CD14-positive monocyte (primary cell): ENCODE results near the gene CALML4. TPM values are rescaled to one million over a fixed set of nuclear protein-coding genes. Genes with fewer than 3 reads are reported as not detected.
A peak's percentile ranks its signal among the peaks of the same experiment; 100 is the strongest.

Experiments used
- DNase-seq, 3 donors: peaks; one replicate each; pipeline ENCODE4 v3.0.0-alpha.2; 2011 to 2022
- H2AFZ ChIP-seq: 2 replicates; pipeline ENCODE4 v1.6.0; 2012; ENCODE audit warnings: mild to moderate bottlenecking, low read depth, low read length, inconsistent platforms; ENCODE audit not compliant: insufficient read depth, poor library complexity, severe bottlenecking
- H3K27ac ChIP-seq, 2 donors: 1 replicate in 1 of 2; 2 replicates in 1 of 2; pipeline ENCODE4 v1.5.1; 2012 to 2013; ENCODE audit warnings: low read length in 2 of 2, control low read depth in 1 of 2, inconsistent platforms in 1 of 2, low read depth in 1 of 2, mild to moderate bottlenecking in 1 of 2
- H3K27me3 ChIP-seq, 2 donors: one replicate each; pipeline versions ENCODE4 v1.6.0 to v1.6.1; 2011 to 2013; ENCODE audit warnings: low read length in 2 of 2; ENCODE audit not compliant: control insufficient read depth in 2 of 2, insufficient read depth in 2 of 2
- H3K36me3 ChIP-seq, 2 donors: replicated peaks in 1 of 2; 1 replicate in 1 of 2; 2 replicates in 1 of 2; pipeline versions ENCODE4 v1.5.1 to v1.6.1; 2012 to 2013; ENCODE audit warnings: low read length in 2 of 2, control low read depth in 1 of 2, inconsistent platforms in 1 of 2, mild to moderate bottlenecking in 1 of 2; ENCODE audit not compliant: insufficient read depth in 2 of 2, control insufficient read depth in 1 of 2
- H3K4me1 ChIP-seq, 2 donors: 1 replicate in 1 of 2; 2 replicates in 1 of 2; pipeline versions ENCODE4 v1.5.1 to v1.6.1; 2012 to 2013; ENCODE audit warnings: low read length in 2 of 2, control low read depth in 1 of 2, inconsistent platforms in 1 of 2, mild to moderate bottlenecking in 1 of 2, moderate library complexity in 1 of 2; ENCODE audit not compliant: insufficient read depth in 2 of 2, control insufficient read depth in 1 of 2
- H3K4me2 ChIP-seq: replicated peaks from 2 replicates; pipeline ENCODE3; 2012; ENCODE audit warnings: low read length, moderate library complexity, mild to moderate bottlenecking; ENCODE audit not compliant: poor library complexity, severe bottlenecking; ENCODE audit errors: extremely low read depth
- H3K4me3 ChIP-seq, 3 experiments: fragments of 200-600 bp in 1 of 3; sonication (generic) in 1 of 3; replicated peaks in 1 of 3; 1 replicate in 2 of 3; 2 replicates in 1 of 3; pipeline ENCODE4 v1.5.1; 2011 to 2013; ENCODE audit warnings: low read length in 3 of 3, mild to moderate bottlenecking in 3 of 3, control low read depth in 2 of 3, low read depth in 2 of 3, inconsistent platforms in 1 of 3, moderate library complexity in 1 of 3
- H3K79me2 ChIP-seq: 2 replicates; pipeline ENCODE4 v1.6.0; 2012; ENCODE audit warnings: mild to moderate bottlenecking, control low read depth, inconsistent platforms, low read length, moderate library complexity; ENCODE audit not compliant: insufficient read depth
- H3K9ac ChIP-seq: 2 replicates; pipeline ENCODE4 v1.6.0; 2017; ENCODE audit warnings: low read length, mild to moderate bottlenecking; ENCODE audit not compliant: insufficient read depth, poor library complexity, severe bottlenecking
- H3K9me3 ChIP-seq, 2 donors: replicated peaks in 1 of 2; 1 replicate in 1 of 2; 2 replicates in 1 of 2; pipeline versions ENCODE4 v1.5.1 to v1.6.1; 2012 to 2013; ENCODE audit warnings: low read length in 2 of 2, control low read depth in 1 of 2; ENCODE audit not compliant: control insufficient read depth in 1 of 2, insufficient read depth in 1 of 2
- H4K20me1 ChIP-seq: 2 replicates; pipeline ENCODE4 v1.6.0; 2012; ENCODE audit warnings: mild to moderate bottlenecking, low read length, control low read depth, moderate library complexity; ENCODE audit not compliant: insufficient read depth
- H3K27ac Mint-ChIP-seq, 7 donors: one replicate each; pipeline ENCODE4 v1.8.0; 2020; ENCODE audit warnings: mild to moderate bottlenecking in 7 of 7, mixed read lengths in 7 of 7, moderate library complexity in 6 of 7, inconsistent platforms in 2 of 7
- H3K27me3 Mint-ChIP-seq, 3 donors: one replicate each; pipeline ENCODE4 v1.8.0; 2021 to 2022; ENCODE audit warnings: low read depth in 3 of 3, mild to moderate bottlenecking in 3 of 3, mixed read lengths in 3 of 3, moderate library complexity in 3 of 3, inconsistent platforms in 1 of 3
- H3K36me3 Mint-ChIP-seq, 2 donors: one replicate each; pipeline ENCODE4 v1.8.0; 2020; ENCODE audit warnings: mixed read lengths in 2 of 2, inconsistent platforms in 1 of 2, mild to moderate bottlenecking in 1 of 2
- H3K4me1 Mint-ChIP-seq: one replicate; pipeline ENCODE4 v1.8.0; 2020; ENCODE audit warnings: mild to moderate bottlenecking, mixed read lengths
- H3K4me3 Mint-ChIP-seq, 2 donors: one replicate each; pipeline ENCODE4 v1.8.0; 2020; ENCODE audit warnings: mild to moderate bottlenecking in 2 of 2, mixed read lengths in 2 of 2, moderate library complexity in 1 of 2
- H3K9me3 Mint-ChIP-seq, 7 donors: one replicate each; pipeline ENCODE4 v1.8.0; 2020 to 2022; ENCODE audit warnings: mixed read lengths in 7 of 7, mild to moderate bottlenecking in 6 of 7, moderate library complexity in 6 of 7, inconsistent platforms in 2 of 7
- WGBS: methylation state at CpG from one replicate; pipeline ENCODE4 v1.1.5; 2013; ENCODE audit warnings: missing lambda C conversion rate; ENCODE audit not compliant: insufficient coverage; 5-methylcytosine and 5-hydroxymethylcytosine counted together
- intact Hi-C, 2 donors: fragments of 100-400 bp; cut with micrococcal nuclease; formaldehyde crosslinking; loops; one replicate each; pipeline versions ENCODE4 v1.15.0 to v1.15.1; 2023
- polyA plus RNA-seq, 3 donors: library from polyadenylated mRNA; depleted of rRNA in 1 of 3; unstranded in 2 of 3; stranded (reverse) in 1 of 3; fragments of 300-500 nt in 2 of 3; fragments of >200 nt in 1 of 3; fragmentation: Illumina TruSeq in 2 of 3; gene quantifications; 1 replicate in 2 of 3; 2 replicates in 1 of 3; pipeline ENCODE4 v1.2.3, GENCODE V29; 2012 to 2021
- TF ChIP-seq, protein P1 (sequence below): fragments of 200-600 bp; IDR thresholded peaks from one replicate; pipeline ENCODE4 v1.8.0; 2022; ENCODE audit warnings: antibody characterized with exemption, mild to moderate bottlenecking

CALML4 gene
- polyA plus RNA-seq, 3 donors: 24.3 to 44.5 (median 38.8) TPM

DNA sequence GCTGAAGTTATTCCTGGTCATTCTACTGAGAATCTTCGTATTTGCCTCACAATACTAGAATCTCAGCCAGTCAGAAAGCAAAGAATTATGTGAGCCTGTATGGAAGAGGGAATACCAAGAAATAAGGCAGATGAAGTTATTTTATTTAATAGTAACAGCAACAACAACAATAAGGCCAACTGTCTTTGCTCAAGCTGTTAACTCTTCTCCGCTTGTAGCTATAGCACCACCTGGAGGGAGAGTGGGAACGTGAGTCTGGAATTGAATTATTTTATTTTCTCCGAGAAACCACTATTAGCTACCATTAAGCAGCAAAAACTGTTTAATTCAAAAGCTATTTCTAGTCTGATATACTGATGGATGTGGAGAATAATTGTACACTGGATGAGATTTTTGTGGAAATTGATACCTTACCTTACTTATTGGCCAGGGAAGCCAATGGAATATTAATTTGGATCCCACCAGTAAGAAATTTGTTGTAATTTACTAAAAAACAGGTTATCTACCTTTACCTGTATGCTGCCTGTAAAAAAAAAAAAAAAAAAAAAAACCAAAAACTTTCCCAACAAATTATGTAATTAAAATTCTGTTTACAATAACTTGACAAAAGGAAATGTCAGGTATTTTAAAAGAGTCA lies 50.1 kb downstream of the CALML4 start:
- peak overlapping the region in 1 of 7 donors; percentile 43 for H3K27ac Mint-ChIP-seq
- H4K20me1 ChIP-seq: peaks cover 98% of the 10 kb centered on the region
- H3K4me1 ChIP-seq: peaks cover 0 to 5% of the 10 kb centered on the region in 2 donors
- H3K4me2 ChIP-seq: no peak overlapping the region
- H3K9ac ChIP-seq: no peak overlapping the region
- WGBS: no CpG with 5 or more reads among the region's 4 CpGs
- no peaks in the 10 kb centered on the region for H3K27me3 ChIP-seq
- H2AFZ ChIP-seq: no peak overlapping the region
- intact Hi-C loops: loop anchor here (5.0 kb wide), 1 partner anchor 293 kb away; no protein-coding TSS in a partner anchor
- H3K79me2 ChIP-seq: peaks cover 26% of the 10 kb centered on the region
- H3K27ac ChIP-seq: no peak overlapping the region
- no peak overlapping the region for H3K4me3 ChIP-seq
- no peaks in the 10 kb centered on the region for H3K9me3 Mint-ChIP-seq
- H3K36me3 ChIP-seq: peaks cover 83 to 94% of the 10 kb centered on the region in 2 donors
- H3K27me3 Mint-ChIP-seq: no peaks in the 10 kb centered on the region
- peak; percentile 12 to 17 (median 15) for DNase-seq
- H3K36me3 Mint-ChIP-seq: peaks cover 21 to 32% of the 10 kb centered on the region in 2 donors
- no peak overlapping the region for H3K4me3 Mint-ChIP-seq
- no peaks in the 10 kb centered on the region for H3K9me3 ChIP-seq
- TF ChIP-seq, protein P1, sequence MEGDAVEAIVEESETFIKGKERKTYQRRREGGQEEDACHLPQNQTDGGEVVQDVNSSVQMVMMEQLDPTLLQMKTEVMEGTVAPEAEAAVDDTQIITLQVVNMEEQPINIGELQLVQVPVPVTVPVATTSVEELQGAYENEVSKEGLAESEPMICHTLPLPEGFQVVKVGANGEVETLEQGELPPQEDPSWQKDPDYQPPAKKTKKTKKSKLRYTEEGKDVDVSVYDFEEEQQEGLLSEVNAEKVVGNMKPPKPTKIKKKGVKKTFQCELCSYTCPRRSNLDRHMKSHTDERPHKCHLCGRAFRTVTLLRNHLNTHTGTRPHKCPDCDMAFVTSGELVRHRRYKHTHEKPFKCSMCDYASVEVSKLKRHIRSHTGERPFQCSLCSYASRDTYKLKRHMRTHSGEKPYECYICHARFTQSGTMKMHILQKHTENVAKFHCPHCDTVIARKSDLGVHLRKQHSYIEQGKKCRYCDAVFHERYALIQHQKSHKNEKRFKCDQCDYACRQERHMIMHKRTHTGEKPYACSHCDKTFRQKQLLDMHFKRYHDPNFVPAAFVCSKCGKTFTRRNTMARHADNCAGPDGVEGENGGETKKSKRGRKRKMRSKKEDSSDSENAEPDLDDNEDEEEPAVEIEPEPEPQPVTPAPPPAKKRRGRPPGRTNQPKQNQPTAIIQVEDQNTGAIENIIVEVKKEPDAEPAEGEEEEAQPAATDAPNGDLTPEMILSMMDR: peak; percentile 51
- peaks cover 8% of the 10 kb centered on the region for H3K4me1 Mint-ChIP-seq

DNA sequence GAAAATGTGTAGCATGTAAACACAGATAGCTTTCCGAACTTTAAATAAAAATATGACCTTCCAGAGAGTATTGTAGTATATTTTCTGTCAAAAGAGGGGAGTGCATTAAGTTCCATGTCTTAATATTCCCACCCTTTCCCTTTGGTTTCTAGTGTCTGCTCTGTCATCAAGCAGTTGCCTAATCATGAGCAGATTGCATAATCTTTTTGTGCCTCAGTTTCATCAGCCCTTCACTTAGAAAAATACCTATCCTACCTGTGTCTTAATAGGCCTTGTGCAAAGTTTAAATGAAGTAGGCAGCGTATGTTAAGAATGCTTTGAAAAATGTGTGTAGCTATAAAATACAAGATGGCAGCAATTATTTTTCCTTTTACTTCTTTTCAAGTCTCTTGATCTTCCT lies 52.8 kb downstream of the CALML4 start:
- Mint-ChIP-seq H3K36me3 (peaks cover 34 to 38% of the 10 kb centered on the region in 2 donors), H3K9me3 (no peaks in the 10 kb centered on the region), H3K27me3 (peaks cover 0 to 1% (median 0%) of the 10 kb centered on the region in 3 donors), H3K4me1 (peaks cover 10% of the 10 kb centered on the region), H3K27ac (peak overlapping the region in 6 of 7 donors; percentile 42 to 82 (median 69)), H3K4me3 (no peak overlapping the region)
- intact Hi-C loops: loop anchor here in 1 of 2 donors (5.0 kb wide), 1 partner anchor 290 kb away; no protein-coding TSS in a partner anchor
- H3K27me3 ChIP-seq: no peaks in the 10 kb centered on the region
- H3K4me1 ChIP-seq: peaks cover 0 to 5% of the 10 kb centered on the region in 2 donors
- H3K9ac ChIP-seq: no peak overlapping the region
- peaks cover 98% of the 10 kb centered on the region for H4K20me1 ChIP-seq
- H3K4me2 ChIP-seq: no peak overlapping the region
- H3K27ac ChIP-seq: peak overlapping the region in 1 of 2 donors; percentile 54
- H3K79me2 ChIP-seq: peaks cover 37% of the 10 kb centered on the region
- no peak overlapping the region for H3K4me3 ChIP-seq
- peak in 2 of 3 donors; percentile 17 to 25 for DNase-seq
- TF ChIP-seq, protein P1: no peak
- no peaks in the 10 kb centered on the region for H3K9me3 ChIP-seq
- WGBS: no CpG with 5 or more reads among the region's 2 CpGs
- H2AFZ ChIP-seq: no peak overlapping the region
- H3K36me3 ChIP-seq: peaks cover 72 to 89% of the 10 kb centered on the region in 2 donors
